Activated CD4-positive, alpha-beta T cell treated with anti-CD3 and anti-CD28 coated beads, Interleukin-2, amount 10 ng/mL, durations not matched to agents 24 days and 14 days (primary cell): ENCODE results near the gene PTMA. TPM values are rescaled to one million over a fixed set of nuclear protein-coding genes. Genes with fewer than 3 reads are reported as not detected.
A peak's percentile ranks its signal among the peaks of the same experiment; 100 is the strongest.
"Not testable (repeated sequence)": the region's sequence is repeated elsewhere in the genome, so short reads cannot be mapped to it uniquely, and the experiment has no call there.

Source experiments
- DNase-seq: peaks from one replicate; pipeline ENCODE4 v3.0.0; 2022
- H3K27ac Mint-ChIP-seq: one replicate; pipeline ENCODE4 v1.8.0; 2022; ENCODE audit warnings: mild to moderate bottlenecking, mixed read lengths
- H3K27me3 Mint-ChIP-seq: one replicate; pipeline ENCODE4 v1.8.0; 2022; ENCODE audit warnings: mixed read lengths
- H3K36me3 Mint-ChIP-seq: one replicate; pipeline ENCODE4 v1.8.0; 2022; ENCODE audit warnings: low read depth, mild to moderate bottlenecking, mixed read lengths
- H3K4me1 Mint-ChIP-seq: one replicate; pipeline ENCODE4 v1.8.0; 2021; ENCODE audit warnings: mixed read lengths
- H3K4me3 Mint-ChIP-seq: one replicate; pipeline ENCODE4 v1.8.0; 2022; ENCODE audit warnings: mild to moderate bottlenecking, moderate library complexity, mixed read lengths
- H3K9me3 Mint-ChIP-seq: one replicate; pipeline ENCODE4 v1.8.0; 2021; ENCODE audit warnings: mixed read lengths
- intact Hi-C: fragments of 100-400 bp; cut with micrococcal nuclease; formaldehyde crosslinking; loops from one replicate; pipeline ENCODE4 v1.15.1; 2023
- total RNA-seq: library from RNA; stranded (reverse); gene quantifications from 2 replicates; pipeline ENCODE4 v1.2.3, GENCODE V29; 2022

The PTMA gene
- total RNA-seq: 2,376 and 2,379 TPM in 2 replicates

- peak; percentile 100 for DNase-seq
- H3K4me3 Mint-ChIP-seq: peak within 1 kb of the TSS; percentile 92
- H3K4me1 Mint-ChIP-seq: peaks cover 30% of the 10 kb centered on the region
- peak within 1 kb of the TSS; percentile 100 for H3K27ac Mint-ChIP-seq
- peaks cover 40% of the 10 kb centered on the region for H3K36me3 Mint-ChIP-seq
- peaks cover 1% of the 10 kb centered on the region for H3K27me3 Mint-ChIP-seq
- no peaks in the 10 kb centered on the region for H3K9me3 Mint-ChIP-seq
- intact Hi-C loops: loop anchor here (1.0 to 2.0 kb wide), 5 partner anchors 21 to 843 kb away; partner anchors contain the start of genes EIF4E2, NCL and TIGD1
Measured at GRCh38 chr2:231707927-231708772, at the start of gene PTMA. PTMA (plus strand) TSS chr2:231708525; CDS start chr2:231708707, 182 bp downstream.

GRCh38 chr2:231660073-231660472 is 48.3 kb upstream of the PTMA start:
- H3K36me3 Mint-ChIP-seq, intact Hi-C loops, H3K27me3 Mint-ChIP-seq, H3K9me3 Mint-ChIP-seq, H3K4me3 Mint-ChIP-seq, DNase-seq, H3K27ac Mint-ChIP-seq: not testable (repeated sequence)
- H3K4me1 Mint-ChIP-seq: peaks cover 18% of the 10 kb centered on the region

GRCh38 chr2:231660860-231661259 is 47.5 kb upstream of the PTMA start:
- peaks cover 22% of the 10 kb centered on the region for H3K4me1 Mint-ChIP-seq
- no peaks in the 10 kb centered on the region for H3K9me3 Mint-ChIP-seq
- no peak overlapping the region for H3K4me3 Mint-ChIP-seq
- intact Hi-C loops: no loop called here
- peak overlapping the region; percentile 98 for H3K27ac Mint-ChIP-seq
- H3K27me3 Mint-ChIP-seq: no peaks in the 10 kb centered on the region
- DNase-seq: no peak
- H3K36me3 Mint-ChIP-seq: peaks cover 2% of the 10 kb centered on the region

GRCh38 chr2:231661422-231662027 is 46.8 kb upstream of the PTMA start:
- H3K4me1 Mint-ChIP-seq: peaks cover 22% of the 10 kb centered on the region

GRCh38 chr2:231662028-231662810 is 46.1 kb upstream of the PTMA start:
- Mint-ChIP-seq H3K4me3 (peak overlapping the region; percentile 70), H3K36me3 (peaks cover 2% of the 10 kb centered on the region)

More at GRCh38 chr2:231661422-231662027, 46.8 kb upstream of the PTMA start:
- H3K36me3 Mint-ChIP-seq: peaks cover 2% of the 10 kb centered on the region
- H3K4me3 Mint-ChIP-seq: peak overlapping the region; percentile 70
- H3K27ac Mint-ChIP-seq: peak overlapping the region; percentile 98
- H3K27me3 Mint-ChIP-seq: no peaks in the 10 kb centered on the region
- DNase-seq: no peak
- intact Hi-C loops: loop anchor here (1.0 kb wide), 7 partner anchors 10 to 197 kb away; partner anchors contain the start of genes NCL and PDE6D
- no peaks in the 10 kb centered on the region for H3K9me3 Mint-ChIP-seq

GRCh38 chr2:231662811-231663457 is 45.4 kb upstream of the PTMA start:
- Mint-ChIP-seq H3K9me3 (no peaks in the 10 kb centered on the region), H3K36me3 (peaks cover 2% of the 10 kb centered on the region), H3K27me3 (no peaks in the 10 kb centered on the region), H3K4me3 (peak overlapping the region; percentile 70), H3K4me1 (peaks cover 22% of the 10 kb centered on the region), H3K27ac (peak overlapping the region; percentile 98)
- intact Hi-C loops: loop anchor here (1.0 kb wide), 7 partner anchors 8 to 199 kb away; partner anchors contain the start of genes NCL and PDE6D
- DNase-seq: no peak

More at GRCh38 chr2:231662028-231662810, 46.1 kb upstream of the PTMA start:
- Mint-ChIP-seq H3K27me3 (no peaks in the 10 kb centered on the region), H3K9me3 (no peaks in the 10 kb centered on the region), H3K4me1 (peaks cover 22% of the 10 kb centered on the region), H3K27ac (peak overlapping the region; percentile 98)
- DNase-seq: peak; percentile 100
- intact Hi-C loops: loop anchor here (1.0 kb wide), 7 partner anchors 9 to 198 kb away; partner anchors contain the start of genes NCL and PDE6D

GRCh38 chr2:231663458-231664212 is 44.7 kb upstream of the PTMA start:
- no peaks in the 10 kb centered on the region for H3K27me3 Mint-ChIP-seq
- intact Hi-C loops: no loop called here
- DNase-seq: no peak
- H3K36me3 Mint-ChIP-seq: peaks cover 2% of the 10 kb centered on the region
- H3K4me1 Mint-ChIP-seq: peaks cover 22% of the 10 kb centered on the region
- H3K27ac Mint-ChIP-seq: peak overlapping the region; percentile 98
- H3K4me3 Mint-ChIP-seq: peak overlapping the region; percentile 70
- no peaks in the 10 kb centered on the region for H3K9me3 Mint-ChIP-seq

- H3K9me3 Mint-ChIP-seq: no peaks in the 10 kb centered on the region
- no peak for DNase-seq
- H3K4me1 Mint-ChIP-seq: peaks cover 19% of the 10 kb centered on the region
- peak overlapping the region; percentile 8 for H3K27ac Mint-ChIP-seq
- intact Hi-C loops: no loop called here
- H3K36me3 Mint-ChIP-seq: no peaks in the 10 kb centered on the region
- H3K27me3 Mint-ChIP-seq: no peaks in the 10 kb centered on the region
- H3K4me3 Mint-ChIP-seq: no peak overlapping the region
Measured at GRCh38 chr2:231664727-231665126, 43.6 kb upstream of the PTMA start.

GRCh38 chr2:231665245-231666170 is 42.8 kb upstream of the PTMA start:
- intact Hi-C loops: no loop called here
- no peak for DNase-seq
- Mint-ChIP-seq H3K36me3 (no peaks in the 10 kb centered on the region), H3K9me3 (no peaks in the 10 kb centered on the region), H3K27ac (peak overlapping the region; percentile 9), H3K4me3 (no peak overlapping the region), H3K27me3 (no peaks in the 10 kb centered on the region), H3K4me1 (peaks cover 19% of the 10 kb centered on the region)

GRCh38 chr2:231666171-231667095 is 41.9 kb upstream of the PTMA start:
- Mint-ChIP-seq H3K9me3 (no peaks in the 10 kb centered on the region), H3K4me1 (peaks cover 18% of the 10 kb centered on the region), H3K27ac (no peak overlapping the region), H3K27me3 (no peaks in the 10 kb centered on the region), H3K36me3 (no peaks in the 10 kb centered on the region), H3K4me3 (no peak overlapping the region)
- DNase-seq: no peak
- intact Hi-C loops: no loop called here

- no peaks in the 10 kb centered on the region for H3K27me3 Mint-ChIP-seq
Measured at GRCh38 chr2:231667096-231667427, 41.3 kb upstream of the PTMA start.

More at GRCh38 chr2:231667096-231667427, 41.3 kb upstream of the PTMA start:
- Mint-ChIP-seq H3K4me1 (peaks cover 18% of the 10 kb centered on the region), H3K27ac (no peak overlapping the region), H3K36me3 (no peaks in the 10 kb centered on the region), H3K9me3 (no peaks in the 10 kb centered on the region), H3K4me3 (no peak overlapping the region)
- no peak for DNase-seq
- intact Hi-C loops: no loop called here
